Spinal cord (tissue), 10 donors: ENCODE results near the gene CAMK2G. TPM values are rescaled to one million over a fixed set of nuclear protein-coding genes. Genes with fewer than 3 reads are reported as not detected.
A peak's percentile ranks its signal among the peaks of the same experiment; 100 is the strongest.
"Not testable (repeated sequence)": the region's sequence is repeated elsewhere in the genome, so short reads cannot be mapped to it uniquely, and the experiment has no call there.

ENCODE experiments used
- DNase-seq, 6 donors: peaks; one replicate each; pipeline versions ENCODE4 v3.0.0 to v3.0.0-alpha.2; 2013 to 2015; ENCODE audit warnings: low spot score in 6 of 6, low read depth in 4 of 6
- H3K27ac ChIP-seq: one replicate; pipeline ENCODE4 v1.5.1; 2013; ENCODE audit warnings: low read depth, low read length, control low read depth
- H3K27me3 ChIP-seq: one replicate; pipeline ENCODE4 v1.6.1; 2013; ENCODE audit warnings: low read length; ENCODE audit not compliant: control insufficient read depth, insufficient read depth
- H3K36me3 ChIP-seq: one replicate; pipeline ENCODE4 v1.6.1; 2013; ENCODE audit warnings: low read length; ENCODE audit not compliant: control insufficient read depth, insufficient read depth
- H3K4me1 ChIP-seq: one replicate; pipeline ENCODE4 v1.6.1; 2013; ENCODE audit warnings: low read length; ENCODE audit not compliant: control insufficient read depth, insufficient read depth
- H3K4me3 ChIP-seq: one replicate; pipeline ENCODE4 v1.5.1; 2013; ENCODE audit warnings: low read depth, low read length, control low read depth
- H3K9me3 ChIP-seq: one replicate; pipeline ENCODE4 v1.6.1; 2013; ENCODE audit warnings: low read length; ENCODE audit not compliant: control insufficient read depth, insufficient read depth
- WGBS: methylation state at CpG from one replicate; pipeline ENCODE4 v1.1.5; 2013; ENCODE audit warnings: missing lambda C conversion rate; ENCODE audit not compliant: insufficient coverage; 5-methylcytosine and 5-hydroxymethylcytosine counted together
- polyA plus RNA-seq, 2 donors: library from polyadenylated mRNA; unstranded; fragments of 120-200 nt; gene quantifications; one replicate each; pipeline ENCODE4 v1.2.1, GENCODE V29; 2013; ENCODE audit not compliant: insufficient read length in 2 of 2
- total RNA-seq, 2 donors: library from RNA; depleted of rRNA in 1 of 2; stranded (reverse); fragments of 120-200 nt in 1 of 2; fragments of >200 nt in 1 of 2; gene quantifications; one replicate each; pipeline versions ENCODE4 v1.2.3 to v1.2.4, GENCODE V29; 2013 to 2014
- donor health status: healthy.

The CAMK2G gene
- total and polyA plus RNA-seq, 4 donors: 49.8 to 147 (median 113) TPM

- H3K27ac ChIP-seq: no peak overlapping the region
- WGBS: 97% methylated on average over 5 of the region's 5 CpGs
- H3K9me3 ChIP-seq: no peaks in the 10 kb centered on the region
- DNase-seq: no peak
- peaks cover 97% of the 10 kb centered on the region for H3K36me3 ChIP-seq
- no peaks in the 10 kb centered on the region for H3K4me1 ChIP-seq
- H3K27me3 ChIP-seq: no peaks in the 10 kb centered on the region
- H3K4me3 ChIP-seq: no peak overlapping the region
Observed at GRCh38 chr10:73793456-73793855, 80.9 kb downstream of the CAMK2G start.

GRCh38 chr10:73791871-73792400, 82.4 kb downstream of the CAMK2G start:
- Histone ChIP-seq H3K27me3 (no peaks in the 10 kb centered on the region), H3K9me3 (no peaks in the 10 kb centered on the region), H3K4me1 (peaks cover 12% of the 10 kb centered on the region), H3K27ac (no peak overlapping the region), H3K4me3 (no peak overlapping the region), H3K36me3 (peaks cover 83% of the 10 kb centered on the region)
- WGBS: 92% methylated on average over 26 of the region's 26 CpGs
- DNase-seq: no peak

DNA sequence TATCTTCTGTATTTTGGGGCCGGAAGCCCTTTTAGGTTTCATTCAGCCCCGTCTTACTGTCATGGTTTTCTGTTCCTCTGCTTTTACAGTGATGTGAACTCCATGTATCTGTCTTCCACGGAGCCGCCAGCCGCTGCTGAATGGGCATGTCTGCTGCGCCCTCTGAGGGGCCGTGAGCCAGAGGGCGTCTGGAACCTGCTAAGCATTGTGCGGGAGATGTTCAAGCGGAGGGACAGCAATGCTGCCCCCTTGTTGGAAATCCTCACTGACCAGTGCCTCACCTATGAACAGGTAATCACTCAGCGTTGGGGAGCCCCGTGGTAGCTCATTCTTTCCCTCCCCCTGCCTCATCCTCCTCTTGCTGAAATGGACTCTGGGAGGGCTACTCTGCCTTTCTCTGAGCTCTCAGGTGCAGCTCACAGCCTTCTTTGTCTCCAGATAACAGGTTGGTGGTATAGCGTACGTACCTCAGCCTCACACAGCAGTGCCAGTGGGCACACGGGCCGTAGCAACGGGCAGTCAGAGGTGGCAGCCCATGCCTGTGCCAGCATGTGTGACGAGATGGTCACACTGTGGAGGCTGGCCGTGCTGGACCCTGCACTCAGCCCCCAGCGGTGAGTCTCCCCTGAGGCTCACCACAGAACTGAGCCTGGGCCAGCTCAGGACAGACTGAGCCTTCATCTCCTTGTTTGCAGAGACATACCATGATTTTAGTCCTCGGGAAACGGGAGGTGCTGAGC, 83.3 kb downstream of the CAMK2G start:
- Histone ChIP-seq H3K27me3 (no peaks in the 10 kb centered on the region), H3K27ac (no peak overlapping the region), H3K4me3 (no peak overlapping the region), H3K36me3 (peaks cover 76% of the 10 kb centered on the region), H3K9me3 (no peaks in the 10 kb centered on the region), H3K4me1 (peaks cover 21% of the 10 kb centered on the region)
- 97% methylated on average over 21 of the region's 22 CpGs for WGBS
- DNase-seq: no peak

- Histone ChIP-seq H3K27ac (no peak overlapping the region), H3K9me3 (no peaks in the 10 kb centered on the region), H3K27me3 (no peaks in the 10 kb centered on the region), H3K4me3 (no peak overlapping the region), H3K4me1 (peaks cover 23% of the 10 kb centered on the region), H3K36me3 (peaks cover 63% of the 10 kb centered on the region)
- DNase-seq: no peak
- WGBS: 91% methylated on average over 5 of the region's 10 CpGs
Observed at GRCh38 chr10:73789659-73790055, 84.7 kb downstream of the CAMK2G start.

- Histone ChIP-seq H3K27ac (no peak overlapping the region), H3K9me3 (no peaks in the 10 kb centered on the region), H3K36me3 (peaks cover 57% of the 10 kb centered on the region), H3K4me3 (no peak overlapping the region), H3K27me3 (no peaks in the 10 kb centered on the region), H3K4me1 (peaks cover 27% of the 10 kb centered on the region)
- DNase-seq: no peak
- WGBS: 78% methylated on average over 16 of the region's 17 CpGs
Observed at GRCh38 chr10:73788864-73789658, 85.3 kb downstream of the CAMK2G start.

DNA sequence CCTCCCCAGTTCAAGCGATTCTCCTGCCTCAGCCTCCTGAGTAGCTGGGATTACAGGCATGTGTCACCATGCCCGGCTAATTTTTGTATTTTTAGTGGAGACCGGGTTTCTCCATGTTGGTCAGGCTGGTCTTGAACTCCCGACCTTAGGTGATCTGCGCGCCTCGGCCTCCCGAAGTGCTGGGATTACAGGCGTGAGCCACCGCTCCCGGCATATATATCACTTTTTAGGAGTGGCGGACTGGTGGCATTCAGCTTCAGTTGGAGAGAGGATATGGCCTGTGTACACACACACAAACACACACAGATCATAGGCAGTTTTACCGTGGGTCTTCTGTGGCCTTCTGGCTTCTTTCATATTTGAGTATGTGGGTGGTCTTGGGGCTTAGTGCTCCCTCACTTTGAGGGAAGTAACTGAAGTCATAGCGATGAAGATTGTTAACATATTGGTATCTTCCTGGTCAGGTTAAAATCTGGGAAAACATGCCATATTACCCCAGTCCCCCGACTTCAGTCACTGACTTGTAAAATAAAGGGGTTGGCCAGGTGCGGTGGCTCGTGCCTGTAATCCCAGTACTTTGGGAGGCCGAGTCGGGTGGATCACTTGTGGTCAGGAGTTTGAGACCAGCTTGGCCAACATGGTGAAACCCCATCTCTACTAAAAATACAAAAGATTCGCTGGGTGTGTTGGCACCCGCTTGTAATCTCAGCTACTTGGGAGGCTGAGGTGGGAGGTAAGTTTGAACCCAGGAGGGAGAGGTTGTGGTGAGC, 87.1 kb downstream of the CAMK2G start:
- peaks cover 27% of the 10 kb centered on the region for H3K4me1 ChIP-seq
- not testable (repeated sequence) for DNase-seq, H3K27me3 ChIP-seq, H3K9me3 ChIP-seq, H3K4me3 ChIP-seq, H3K27ac ChIP-seq
- 96% methylated on average over 4 of the region's 21 CpGs for WGBS
- peaks cover 40% of the 10 kb centered on the region for H3K36me3 ChIP-seq

GRCh38 chr10:73786512-73786885, 87.9 kb downstream of the CAMK2G start:
- H3K4me3 ChIP-seq: peak overlapping the region; percentile 85
- no peak for DNase-seq
- 5% methylated on average over 2 of the region's 2 CpGs for WGBS
- no peaks in the 10 kb centered on the region for H3K9me3 ChIP-seq
- H3K27me3 ChIP-seq: no peaks in the 10 kb centered on the region
- H3K36me3 ChIP-seq: peaks cover 33% of the 10 kb centered on the region
- peaks cover 27% of the 10 kb centered on the region for H3K4me1 ChIP-seq
- H3K27ac ChIP-seq: peak overlapping the region; percentile 77

DNA sequence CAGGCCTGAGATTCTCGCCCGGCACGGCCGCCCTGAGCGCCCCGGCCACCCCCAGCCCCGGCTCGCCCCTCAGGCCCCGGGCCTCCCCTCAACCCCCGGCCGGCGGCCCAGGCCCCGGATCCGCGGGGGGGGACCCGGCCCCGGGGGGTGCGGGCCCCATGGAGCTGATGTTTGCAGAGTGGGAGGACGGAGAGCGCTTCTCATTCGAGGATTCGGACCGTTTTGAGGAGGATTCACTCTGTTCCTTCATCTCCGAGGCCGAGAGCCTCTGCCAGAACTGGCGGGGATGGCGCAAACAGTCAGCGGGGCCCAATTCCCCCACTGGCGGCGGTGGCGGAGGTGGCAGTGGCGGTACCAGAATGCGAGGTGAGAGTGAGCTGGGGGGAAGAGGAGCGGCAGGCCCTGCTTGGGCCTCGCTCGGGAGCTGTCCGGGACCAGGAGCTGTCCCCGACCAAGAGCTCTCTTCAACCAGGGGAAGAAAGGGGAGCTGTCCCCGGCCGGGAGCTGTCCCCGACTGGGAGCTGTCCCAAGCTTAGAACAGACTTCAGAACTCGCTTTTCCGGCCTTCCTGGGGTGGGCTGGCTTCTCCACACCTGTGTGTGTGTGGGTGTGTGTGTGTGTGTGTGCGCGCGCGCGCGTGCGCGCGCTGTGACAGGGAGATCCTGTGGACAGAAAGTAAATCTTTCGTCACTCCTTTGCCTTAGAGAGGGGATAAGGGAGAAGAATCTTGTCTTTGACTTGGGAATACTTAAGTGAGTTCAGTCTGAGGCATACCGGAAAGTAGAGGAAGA, 88.4 kb downstream of the CAMK2G start:
- Histone ChIP-seq H3K4me3 (peak overlapping the region; percentile 85), H3K36me3 (peaks cover 27% of the 10 kb centered on the region), H3K27ac (peak overlapping the region; percentile 77), H3K9me3 (no peaks in the 10 kb centered on the region), H3K27me3 (no peaks in the 10 kb centered on the region), H3K4me1 (peaks cover 31% of the 10 kb centered on the region)
- WGBS: under 1% methylated on average over 45 of the region's 54 CpGs
- peak in 1 of 6 donors; percentile 14 for DNase-seq
